Spinal cord (tissue), 10 donors: ENCODE data around the gene GALNT17. TPM values are rescaled to one million over a fixed set of nuclear protein-coding genes. Genes with fewer than 3 reads are reported as not detected.

ENCODE experiments used
- DNase-seq, 6 donors: peaks; one replicate each; pipeline versions ENCODE4 v3.0.0 to v3.0.0-alpha.2; 2013 to 2015; ENCODE audit warnings: low spot score in 6 of 6, low read depth in 4 of 6
- H3K27ac ChIP-seq: one replicate; pipeline ENCODE4 v1.5.1; 2013; ENCODE audit warnings: low read depth, low read length, control low read depth
- H3K27me3 ChIP-seq: one replicate; pipeline ENCODE4 v1.6.1; 2013; ENCODE audit warnings: low read length; ENCODE audit not compliant: control insufficient read depth, insufficient read depth
- H3K36me3 ChIP-seq: one replicate; pipeline ENCODE4 v1.6.1; 2013; ENCODE audit warnings: low read length; ENCODE audit not compliant: control insufficient read depth, insufficient read depth
- H3K4me1 ChIP-seq: one replicate; pipeline ENCODE4 v1.6.1; 2013; ENCODE audit warnings: low read length; ENCODE audit not compliant: control insufficient read depth, insufficient read depth
- H3K4me3 ChIP-seq: one replicate; pipeline ENCODE4 v1.5.1; 2013; ENCODE audit warnings: low read depth, low read length, control low read depth
- H3K9me3 ChIP-seq: one replicate; pipeline ENCODE4 v1.6.1; 2013; ENCODE audit warnings: low read length; ENCODE audit not compliant: control insufficient read depth, insufficient read depth
- WGBS: methylation state at CpG from one replicate; pipeline ENCODE4 v1.1.5; 2013; ENCODE audit warnings: missing lambda C conversion rate; ENCODE audit not compliant: insufficient coverage; 5-methylcytosine and 5-hydroxymethylcytosine counted together
- polyA plus RNA-seq, 2 donors: library from polyadenylated mRNA; unstranded; fragments of 120-200 nt; gene quantifications; one replicate each; pipeline ENCODE4 v1.2.1, GENCODE V29; 2013; ENCODE audit not compliant: insufficient read length in 2 of 2
- total RNA-seq, 2 donors: library from RNA; depleted of rRNA in 1 of 2; stranded (reverse); fragments of 120-200 nt in 1 of 2; fragments of >200 nt in 1 of 2; gene quantifications; one replicate each; pipeline versions ENCODE4 v1.2.3 to v1.2.4, GENCODE V29; 2013 to 2014
- donor health status: healthy.

Gene GALNT17
- total and polyA plus RNA-seq, 4 donors, result 44.9 to 54.8 (median 48.0) TPM

DNA sequence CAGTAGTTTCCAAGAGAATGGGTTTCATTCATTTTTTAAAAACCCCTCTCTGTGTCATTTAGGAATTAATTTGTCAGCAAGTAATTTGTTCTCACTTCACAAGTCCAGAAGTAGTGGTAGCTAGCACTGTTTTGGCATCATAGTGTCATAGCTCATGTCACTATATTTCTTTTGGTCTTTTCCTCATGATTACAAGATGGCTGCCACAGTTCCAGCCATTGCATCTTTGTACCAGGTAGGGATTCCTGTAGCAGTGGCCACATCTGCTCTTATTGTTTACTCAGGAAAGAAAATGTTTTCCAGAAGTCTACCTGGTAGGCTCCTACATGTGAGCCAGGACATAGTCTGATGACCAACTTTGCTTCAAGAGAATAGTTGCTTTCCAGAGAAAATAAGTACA, 16.2 kb downstream of the GALNT17 start:
- Histone ChIP-seq H3K4me1 (peaks cover 8% of the 10 kb centered on the region), H3K27me3 (no peaks in the 10 kb centered on the region), H3K36me3 (no peaks in the 10 kb centered on the region), H3K9me3 (no peaks in the 10 kb centered on the region), H3K4me3 (no peak overlapping the region), H3K27ac (no peak overlapping the region)
- no peak for DNase-seq

DNA sequence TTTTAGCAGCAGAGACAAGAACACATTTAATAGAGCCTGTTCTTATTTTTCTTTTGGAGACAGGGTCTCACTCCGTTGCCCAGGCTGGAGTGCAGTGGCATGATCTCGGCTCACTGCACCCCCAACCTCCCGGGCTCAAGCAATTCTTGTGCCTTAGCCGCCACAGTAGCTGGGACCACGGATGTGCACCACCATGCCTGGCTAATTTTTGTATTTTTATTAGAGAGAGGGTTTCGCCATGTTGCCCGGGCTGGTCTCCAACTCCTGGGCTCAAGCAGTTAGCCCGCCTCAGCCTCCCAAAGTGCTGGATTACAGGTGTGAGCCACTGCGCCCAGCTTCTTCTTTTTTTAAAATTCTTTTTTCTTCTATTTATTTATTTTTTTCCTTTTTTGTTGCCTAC, 23.3 kb downstream of the GALNT17 start:
- H3K4me3 ChIP-seq, result no peak overlapping the region
- 87% methylated on average over 5 of the region's 9 CpGs for WGBS
- H3K27ac ChIP-seq, result no peak overlapping the region
- DNase-seq, result no peak
- H3K27me3 ChIP-seq, result no peaks in the 10 kb centered on the region
- H3K9me3 ChIP-seq, result no peaks in the 10 kb centered on the region
- no peaks in the 10 kb centered on the region for H3K4me1 ChIP-seq
- H3K36me3 ChIP-seq, result no peaks in the 10 kb centered on the region

DNA sequence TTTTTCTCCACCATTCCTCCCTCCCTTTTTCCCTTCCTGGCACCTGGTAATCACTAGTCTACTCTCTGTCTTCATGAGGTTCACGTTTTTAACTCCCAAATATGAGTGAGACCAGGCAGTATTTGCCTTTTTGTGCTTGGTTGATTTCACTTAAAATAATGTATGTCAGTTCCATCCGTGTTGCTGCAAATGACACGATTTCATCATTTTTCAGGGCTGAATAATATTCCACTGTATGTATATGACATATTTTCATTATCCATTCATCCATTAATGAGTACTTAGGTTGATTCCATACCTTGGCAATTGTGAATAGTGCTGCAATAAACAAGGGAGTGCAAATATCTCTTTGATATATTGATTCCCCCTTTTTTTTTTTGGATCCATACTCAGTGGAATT, 25.8 kb downstream of the GALNT17 start:
- Histone ChIP-seq H3K27me3 (no peaks in the 10 kb centered on the region), H3K4me1 (no peaks in the 10 kb centered on the region), H3K36me3 (no peaks in the 10 kb centered on the region), H3K9me3 (no peaks in the 10 kb centered on the region), H3K27ac (no peak overlapping the region), H3K4me3 (no peak overlapping the region)
- no peak for DNase-seq
- no CpG with 5 or more reads among the region's 3 CpGs for WGBS

DNA sequence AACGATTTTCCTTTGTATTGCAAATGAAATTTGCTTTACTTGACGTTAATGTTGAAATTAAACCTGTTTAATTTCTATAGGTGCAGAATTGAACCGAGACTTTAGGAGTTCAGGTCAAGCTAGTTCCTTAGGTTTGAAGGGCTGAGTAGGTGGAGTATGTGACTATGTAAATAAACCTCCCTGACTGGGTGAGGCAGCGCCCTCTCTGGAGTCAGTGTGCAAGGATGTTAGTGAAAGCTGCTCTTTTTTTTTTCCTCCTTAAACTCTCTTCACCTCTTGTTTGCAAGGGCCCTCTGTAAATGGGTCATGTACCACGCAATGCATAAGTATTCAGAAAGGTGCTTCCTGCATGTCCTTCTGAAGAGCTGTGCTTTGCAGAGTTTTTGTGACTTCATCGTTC, 33.8 kb downstream of the GALNT17 start:
- DNase-seq, result no peak
- Histone ChIP-seq H3K4me3 (no peak overlapping the region), H3K27me3 (no peaks in the 10 kb centered on the region), H3K36me3 (no peaks in the 10 kb centered on the region), H3K9me3 (no peaks in the 10 kb centered on the region), H3K4me1 (no peaks in the 10 kb centered on the region), H3K27ac (no peak overlapping the region)
- 88% methylated on average over 5 of the region's 6 CpGs for WGBS

DNA sequence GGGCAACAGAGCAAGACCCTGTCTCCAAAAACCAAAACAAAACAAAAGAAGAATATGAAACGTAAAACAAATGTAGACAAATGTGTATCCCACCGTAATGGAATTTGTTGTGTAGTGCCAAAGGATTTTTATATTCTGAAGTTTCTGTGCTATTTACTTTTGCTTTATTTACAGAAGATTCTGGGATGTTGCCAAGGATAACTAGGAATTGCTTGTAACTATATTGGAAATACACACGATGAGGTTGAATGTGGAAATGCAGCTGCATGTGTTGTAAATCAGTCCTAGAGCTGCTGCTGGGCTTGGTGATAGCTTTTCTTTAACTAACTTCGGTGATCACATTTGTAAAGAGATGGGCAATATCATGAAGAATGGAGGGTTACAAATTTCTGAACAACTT, 39.5 kb downstream of the GALNT17 start:
- no peak overlapping the region for H3K27ac ChIP-seq
- no peaks in the 10 kb centered on the region for H3K9me3 ChIP-seq
- H3K4me3 ChIP-seq, result no peak overlapping the region
- 72% methylated on average over 3 of the region's 4 CpGs for WGBS
- H3K4me1 ChIP-seq, result no peaks in the 10 kb centered on the region
- H3K27me3 ChIP-seq, result no peaks in the 10 kb centered on the region
- H3K36me3 ChIP-seq, result no peaks in the 10 kb centered on the region
- DNase-seq, result peak in 1 of 6 donors; percentile 11

DNA sequence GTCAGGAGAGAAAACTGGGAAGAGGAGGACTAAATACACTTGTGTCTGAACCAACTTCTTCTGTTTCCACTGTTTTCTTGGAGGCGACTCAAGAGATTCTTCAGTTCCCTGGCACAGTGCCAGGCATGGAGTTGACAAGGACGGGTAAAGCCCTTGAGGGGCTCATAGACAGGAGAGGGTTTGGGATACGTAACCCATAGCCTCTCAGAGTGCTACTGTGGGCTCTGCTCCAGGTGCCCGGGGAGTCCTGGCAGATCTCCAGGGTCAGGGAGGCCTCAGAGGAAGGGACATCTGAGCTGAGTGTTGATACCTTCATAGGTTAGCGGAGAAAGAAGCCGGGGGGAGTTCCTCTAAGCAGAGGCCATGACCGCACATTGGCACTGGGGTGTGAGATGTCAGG, 42.0 kb downstream of the GALNT17 start:
- no peaks in the 10 kb centered on the region for H3K36me3 ChIP-seq
- 66% methylated on average over 6 of the region's 7 CpGs for WGBS
- no peak overlapping the region for H3K27ac ChIP-seq
- no peaks in the 10 kb centered on the region for H3K27me3 ChIP-seq
- H3K4me3 ChIP-seq, result no peak overlapping the region
- DNase-seq, result peak in 2 of 6 donors; percentile 44 to 63
- peaks cover 6% of the 10 kb centered on the region for H3K9me3 ChIP-seq
- H3K4me1 ChIP-seq, result no peaks in the 10 kb centered on the region

DNA sequence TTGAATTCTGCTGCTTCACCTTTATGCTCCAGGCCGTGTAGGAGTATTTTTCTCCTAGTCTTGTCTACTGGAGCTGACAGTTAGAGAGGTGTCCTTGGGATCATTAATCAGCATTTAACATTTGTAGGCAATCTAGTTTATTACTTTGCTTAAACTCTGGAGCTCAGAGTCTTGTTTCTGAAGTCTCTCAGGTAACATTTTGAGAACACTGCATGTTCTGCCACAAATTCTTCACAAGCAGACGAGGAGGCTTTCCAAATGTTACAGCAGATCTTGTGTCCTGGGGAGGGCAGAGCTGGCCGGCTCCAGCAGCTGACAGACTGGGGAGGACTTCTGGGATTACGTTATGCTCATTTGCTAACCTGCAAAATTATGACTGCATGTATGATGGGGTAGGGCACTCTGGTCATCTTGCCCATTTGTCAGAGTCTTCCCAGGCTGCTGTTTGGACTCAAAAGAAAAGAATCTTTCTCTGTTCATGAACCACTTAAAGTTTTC, 50.5 kb downstream of the GALNT17 start:
- peaks cover 6% of the 10 kb centered on the region for H3K4me1 ChIP-seq
- H3K9me3 ChIP-seq, result peaks cover 8% of the 10 kb centered on the region
- no peaks in the 10 kb centered on the region for H3K36me3 ChIP-seq
- H3K27me3 ChIP-seq, result no peaks in the 10 kb centered on the region
- WGBS, result 54% methylated on average over 3 of the region's 4 CpGs
- DNase-seq, result peak in 1 of 6 donors; percentile 20
- H3K4me3 ChIP-seq, result no peak overlapping the region
- H3K27ac ChIP-seq, result no peak overlapping the region

DNA sequence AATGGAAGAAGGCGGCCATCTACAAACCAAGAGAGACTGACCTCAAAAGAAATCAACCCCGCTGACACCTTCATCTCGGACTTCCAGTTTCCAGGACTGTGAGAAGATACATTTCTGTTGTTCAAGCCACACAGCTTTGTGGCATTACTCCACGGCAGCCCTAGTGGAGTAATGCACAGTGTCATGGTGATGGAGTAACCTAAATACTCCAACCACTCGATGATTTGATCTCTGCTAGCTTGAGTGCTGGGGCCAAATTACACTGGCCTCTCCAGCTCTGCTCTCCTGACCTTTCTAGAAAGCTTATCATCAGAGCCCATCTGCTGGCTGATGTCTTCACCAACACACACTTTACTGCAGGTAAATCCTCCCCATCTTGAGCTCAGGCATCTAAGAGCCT, 52.2 kb downstream of the GALNT17 start:
- Histone ChIP-seq H3K9me3 (no peaks in the 10 kb centered on the region), H3K4me3 (no peak overlapping the region), H3K27me3 (no peaks in the 10 kb centered on the region), H3K27ac (no peak overlapping the region), H3K36me3 (no peaks in the 10 kb centered on the region), H3K4me1 (peaks cover 6% of the 10 kb centered on the region)
- WGBS, result 95% methylated on average over 4 of the region's 5 CpGs
- no peak for DNase-seq

DNA sequence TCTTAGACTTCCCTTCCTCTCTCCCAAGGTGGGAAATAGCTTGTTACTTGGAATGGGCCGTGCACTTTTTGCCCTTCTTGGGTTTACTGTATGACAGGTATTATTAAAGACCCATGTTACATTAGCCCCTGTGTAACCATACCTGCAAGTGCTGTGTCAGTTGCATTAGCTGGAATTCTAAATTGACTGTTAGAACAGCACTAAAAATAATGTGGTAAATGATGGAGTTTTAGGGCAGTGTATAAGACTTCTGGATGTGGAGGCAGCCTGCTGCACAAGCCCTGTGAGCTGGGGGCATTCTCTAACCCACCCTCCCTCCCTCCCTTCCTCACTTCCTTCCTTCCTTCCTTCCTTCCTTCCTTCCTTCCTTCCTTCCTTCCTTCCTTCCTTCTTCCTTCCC, 52.7 kb downstream of the GALNT17 start:
- Histone ChIP-seq H3K4me1 (peaks cover 6% of the 10 kb centered on the region), H3K4me3 (no peak overlapping the region), H3K27me3 (no peaks in the 10 kb centered on the region), H3K9me3 (no peaks in the 10 kb centered on the region), H3K36me3 (no peaks in the 10 kb centered on the region), H3K27ac (no peak overlapping the region)
- DNase-seq, result no peak
- no CpG with 5 or more reads among the region's 1 CpG for WGBS

DNA sequence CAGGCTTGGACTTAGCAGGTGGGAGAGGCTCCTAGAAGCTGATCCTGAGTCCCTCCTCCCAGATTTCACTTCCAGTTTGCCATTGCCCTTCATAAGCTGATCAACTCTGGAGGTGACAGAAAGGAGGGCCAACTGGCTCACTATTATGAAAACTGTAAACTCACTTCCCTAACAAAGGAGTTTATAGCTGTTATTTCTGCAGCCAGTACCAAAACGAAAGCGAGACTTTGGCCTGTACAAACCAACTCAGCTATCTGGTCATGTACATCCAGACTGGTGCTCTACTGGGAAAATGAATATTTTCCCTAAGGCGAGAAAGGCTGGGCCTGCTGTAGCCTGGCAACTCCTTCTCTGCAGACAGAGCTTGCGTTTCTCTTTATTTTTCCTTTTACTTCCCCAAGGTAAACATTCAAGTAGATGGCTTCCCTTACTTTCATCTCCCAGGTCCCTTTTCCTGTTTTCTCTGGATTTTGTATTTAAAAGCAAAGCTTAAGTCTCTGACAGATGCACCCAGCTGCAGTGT, 54.7 kb downstream of the GALNT17 start:
- Histone ChIP-seq H3K27ac (peak overlapping the region; percentile 51), H3K36me3 (no peaks in the 10 kb centered on the region), H3K4me1 (peaks cover 6% of the 10 kb centered on the region), H3K27me3 (no peaks in the 10 kb centered on the region), H3K9me3 (peaks cover 2% of the 10 kb centered on the region), H3K4me3 (no peak overlapping the region)
- 82% methylated on average over 3 of the region's 4 CpGs for WGBS
- DNase-seq, result no peak
